HEK293 (cell line): ENCODE measurements around the gene MGAT1.
A peak's percentile ranks its signal among the peaks of the same experiment; 100 is the strongest.

Source experiments
- BCL11A ChIP-seq: fragments of 450-650 bp; formaldehyde crosslinking; IDR thresholded peaks from 2 replicates; pipeline ENCODE4 v1.5.1; 2016; ENCODE audit warnings: low read depth, missing biosample characterization, missing genetic modification characterization
- KLF7 ChIP-seq: fragments of 450-650 bp; formaldehyde crosslinking; IDR thresholded peaks from 2 replicates; pipeline ENCODE4 v1.5.1; 2016; ENCODE audit warnings: missing biosample characterization, missing genetic modification characterization, borderline replicate concordance
- SCRT2 ChIP-seq: fragments of 450-650 bp; formaldehyde crosslinking; IDR thresholded peaks from 2 replicates; pipeline ENCODE4 v1.5.1; 2016; ENCODE audit warnings: missing biosample characterization, missing genetic modification characterization
- ZBTB26 ChIP-seq: fragments of 450-650 bp; formaldehyde crosslinking; optimal IDR thresholded peaks from 2 replicates; pipeline ENCODE3; 2016; ENCODE audit warnings: missing biosample characterization, mild to moderate bottlenecking, missing genetic modification characterization
- ZEB2 ChIP-seq: fragments of 450-650 bp; formaldehyde crosslinking; IDR thresholded peaks from 2 replicates; pipeline ENCODE4 v1.5.1; 2016; ENCODE audit warnings: missing biosample characterization, missing genetic modification characterization
- ZFP37 ChIP-seq: fragments of 450-650 bp; formaldehyde crosslinking; IDR thresholded peaks from 2 replicates; pipeline ENCODE4 v1.5.1; 2016; ENCODE audit warnings: missing biosample characterization, missing genetic modification characterization
- ZNF121 ChIP-seq: fragments of 450-650 bp; formaldehyde crosslinking; IDR thresholded peaks from 2 replicates; pipeline ENCODE4 v1.5.1; 2016; ENCODE audit warnings: missing biosample characterization, missing genetic modification characterization
- ZNF24 ChIP-seq: fragments of 450-650 bp; formaldehyde crosslinking; IDR thresholded peaks from 2 replicates; pipeline ENCODE4 v1.5.1; 2016; ENCODE audit warnings: missing biosample characterization, missing genetic modification characterization
- ZNF610 ChIP-seq: fragments of 450-650 bp; formaldehyde crosslinking; IDR thresholded peaks from 2 replicates; pipeline ENCODE4 v1.5.1; 2016; ENCODE audit warnings: missing biosample characterization, missing genetic modification characterization, borderline replicate concordance
- ZSCAN5A ChIP-seq: fragments of 450-650 bp; formaldehyde crosslinking; IDR thresholded peaks from 2 replicates; pipeline ENCODE4 v1.5.1; 2016; ENCODE audit warnings: missing biosample characterization, missing genetic modification characterization
- TF ChIP-seq, protein P1 (sequence below): fragments of 450-650 bp; formaldehyde crosslinking; conservative IDR thresholded peaks from 2 replicates; pipeline ENCODE4 v1.5.1; 2016; ENCODE audit warnings: low read depth, missing biosample characterization, missing genetic modification characterization
- TF ChIP-seq, protein P2 (sequence below): fragments of 450-650 bp; formaldehyde crosslinking; IDR thresholded peaks from 2 replicates; pipeline ENCODE4 v1.5.1; 2016; ENCODE audit warnings: missing biosample characterization, missing genetic modification characterization
- TF ChIP-seq, protein P3 (sequence below): fragments of 450-650 bp; formaldehyde crosslinking; IDR thresholded peaks from 2 replicates; pipeline ENCODE4 v1.5.1; 2016; ENCODE audit warnings: missing biosample characterization, missing genetic modification characterization
- TF ChIP-seq, protein P4 (sequence below): fragments of 450-650 bp; formaldehyde crosslinking; IDR thresholded peaks from 2 replicates; pipeline ENCODE4 v1.5.1; 2016; ENCODE audit warnings: missing biosample characterization, missing genetic modification characterization
- TF ChIP-seq, protein P5 (sequence below): fragments of 450-650 bp; formaldehyde crosslinking; IDR thresholded peaks from 2 replicates; pipeline ENCODE4 v1.5.1; 2016; ENCODE audit warnings: missing biosample characterization, missing genetic modification characterization
- TF ChIP-seq, protein P6 (sequence below): fragments of 450-650 bp; formaldehyde crosslinking; IDR thresholded peaks from 2 replicates; pipeline ENCODE4 v1.5.1; 2016; ENCODE audit warnings: missing biosample characterization, missing genetic modification characterization
- TF ChIP-seq, protein P7 (sequence below): fragments of 450-650 bp; formaldehyde crosslinking; IDR thresholded peaks from 2 replicates; pipeline ENCODE4 v1.5.1; 2016; ENCODE audit warnings: missing biosample characterization, missing genetic modification characterization

MGAT1 gene

DNA sequence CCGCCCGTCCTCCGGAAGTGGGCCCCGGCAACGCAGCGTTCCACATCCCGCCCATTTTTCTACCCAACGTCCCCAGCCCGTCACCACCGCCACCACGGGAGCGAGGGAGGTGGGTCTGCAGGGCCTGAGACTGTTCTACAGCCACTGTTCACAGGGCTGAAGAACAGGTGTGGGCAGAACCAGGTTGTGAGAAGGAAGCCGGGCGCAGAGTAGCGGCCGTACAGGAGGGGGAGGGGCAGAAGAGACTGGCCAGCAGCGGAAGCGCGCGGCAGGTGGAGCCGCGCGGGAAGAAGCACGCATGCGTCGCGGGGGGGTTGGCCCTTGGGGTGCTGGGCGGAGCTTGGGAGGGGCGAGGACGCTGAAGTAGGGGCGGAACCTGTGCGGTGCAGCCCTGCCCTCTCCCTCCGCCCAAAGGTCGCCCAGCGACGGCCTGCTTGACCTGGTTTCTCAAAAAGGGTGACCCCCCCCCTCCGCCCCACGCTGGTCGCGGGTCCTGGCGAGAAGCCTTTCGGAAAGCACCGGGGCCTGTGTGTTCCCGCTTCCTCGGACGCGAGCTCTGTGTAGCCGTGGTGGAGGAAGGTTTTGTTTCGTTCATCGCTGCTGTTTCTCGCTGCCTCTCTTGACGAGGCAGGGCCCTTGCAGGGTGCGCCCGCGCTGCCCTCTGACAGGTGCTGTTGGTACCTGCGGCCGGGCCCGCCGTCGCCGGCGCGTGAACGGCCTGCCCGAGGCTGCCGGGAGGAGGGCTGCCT is 7.8 kb upstream of the MGAT1 start (continued):
- TF ChIP-seq, protein P1, sequence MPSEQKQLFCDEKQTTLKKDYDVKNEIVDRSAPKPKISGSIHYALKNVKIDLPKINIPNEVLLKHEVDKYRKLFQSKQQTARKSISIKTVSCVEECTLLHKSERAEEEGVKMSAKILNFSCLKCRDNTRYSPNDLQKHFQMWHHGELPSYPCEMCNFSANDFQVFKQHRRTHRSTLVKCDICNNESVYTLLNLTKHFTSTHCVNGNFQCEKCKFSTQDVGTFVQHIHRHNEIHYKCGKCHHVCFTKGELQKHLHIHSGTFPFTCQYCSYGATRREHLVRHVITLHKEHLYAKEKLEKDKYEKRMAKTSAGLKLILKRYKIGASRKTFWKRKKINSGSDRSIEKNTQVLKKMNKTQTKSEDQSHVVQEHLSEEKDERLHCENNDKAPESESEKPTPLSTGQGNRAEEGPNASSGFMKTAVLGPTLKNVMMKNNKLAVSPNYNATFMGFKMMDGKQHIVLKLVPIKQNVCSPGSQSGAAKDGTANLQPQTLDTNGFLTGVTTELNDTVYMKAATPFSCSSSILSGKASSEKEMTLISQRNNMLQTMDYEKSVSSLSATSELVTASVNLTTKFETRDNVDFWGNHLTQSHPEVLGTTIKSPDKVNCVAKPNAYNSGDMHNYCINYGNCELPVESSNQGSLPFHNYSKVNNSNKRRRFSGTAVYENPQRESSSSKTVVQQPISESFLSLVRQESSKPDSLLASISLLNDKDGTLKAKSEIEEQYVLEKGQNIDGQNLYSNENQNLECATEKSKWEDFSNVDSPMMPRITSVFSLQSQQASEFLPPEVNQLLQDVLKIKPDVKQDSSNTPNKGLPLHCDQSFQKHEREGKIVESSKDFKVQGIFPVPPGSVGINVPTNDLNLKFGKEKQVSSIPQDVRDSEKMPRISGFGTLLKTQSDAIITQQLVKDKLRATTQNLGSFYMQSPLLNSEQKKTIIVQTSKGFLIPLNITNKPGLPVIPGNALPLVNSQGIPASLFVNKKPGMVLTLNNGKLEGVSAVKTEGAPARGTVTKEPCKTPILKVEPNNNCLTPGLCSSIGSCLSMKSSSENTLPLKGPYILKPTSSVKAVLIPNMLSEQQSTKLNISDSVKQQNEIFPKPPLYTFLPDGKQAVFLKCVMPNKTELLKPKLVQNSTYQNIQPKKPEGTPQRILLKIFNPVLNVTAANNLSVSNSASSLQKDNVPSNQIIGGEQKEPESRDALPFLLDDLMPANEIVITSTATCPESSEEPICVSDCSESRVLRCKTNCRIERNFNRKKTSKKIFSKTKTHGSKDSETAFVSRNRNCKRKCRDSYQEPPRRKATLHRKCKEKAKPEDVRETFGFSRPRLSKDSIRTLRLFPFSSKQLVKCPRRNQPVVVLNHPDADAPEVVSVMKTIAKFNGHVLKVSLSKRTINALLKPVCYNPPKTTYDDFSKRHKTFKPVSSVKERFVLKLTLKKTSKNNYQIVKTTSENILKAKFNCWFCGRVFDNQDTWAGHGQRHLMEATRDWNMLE (tag by site-specific recombination): peak; percentile 76
- TF ChIP-seq ZBTB26 (tag by site-specific recombination): peak; percentile 93
- peak; percentile 92 for TF ChIP-seq SCRT2 (tag by site-specific recombination)
- TF ChIP-seq, protein P2, sequence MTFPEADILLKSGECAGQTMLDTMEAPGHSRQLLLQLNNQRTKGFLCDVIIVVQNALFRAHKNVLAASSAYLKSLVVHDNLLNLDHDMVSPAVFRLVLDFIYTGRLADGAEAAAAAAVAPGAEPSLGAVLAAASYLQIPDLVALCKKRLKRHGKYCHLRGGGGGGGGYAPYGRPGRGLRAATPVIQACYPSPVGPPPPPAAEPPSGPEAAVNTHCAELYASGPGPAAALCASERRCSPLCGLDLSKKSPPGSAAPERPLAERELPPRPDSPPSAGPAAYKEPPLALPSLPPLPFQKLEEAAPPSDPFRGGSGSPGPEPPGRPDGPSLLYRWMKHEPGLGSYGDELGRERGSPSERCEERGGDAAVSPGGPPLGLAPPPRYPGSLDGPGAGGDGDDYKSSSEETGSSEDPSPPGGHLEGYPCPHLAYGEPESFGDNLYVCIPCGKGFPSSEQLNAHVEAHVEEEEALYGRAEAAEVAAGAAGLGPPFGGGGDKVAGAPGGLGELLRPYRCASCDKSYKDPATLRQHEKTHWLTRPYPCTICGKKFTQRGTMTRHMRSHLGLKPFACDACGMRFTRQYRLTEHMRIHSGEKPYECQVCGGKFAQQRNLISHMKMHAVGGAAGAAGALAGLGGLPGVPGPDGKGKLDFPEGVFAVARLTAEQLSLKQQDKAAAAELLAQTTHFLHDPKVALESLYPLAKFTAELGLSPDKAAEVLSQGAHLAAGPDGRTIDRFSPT (tag by site-specific recombination): peak; percentile 79
- peak; percentile 52; the same call in 1 of the 2 replicates for TF ChIP-seq ZFP37
- TF ChIP-seq ZNF121: no peak
- TF ChIP-seq, protein P3, sequence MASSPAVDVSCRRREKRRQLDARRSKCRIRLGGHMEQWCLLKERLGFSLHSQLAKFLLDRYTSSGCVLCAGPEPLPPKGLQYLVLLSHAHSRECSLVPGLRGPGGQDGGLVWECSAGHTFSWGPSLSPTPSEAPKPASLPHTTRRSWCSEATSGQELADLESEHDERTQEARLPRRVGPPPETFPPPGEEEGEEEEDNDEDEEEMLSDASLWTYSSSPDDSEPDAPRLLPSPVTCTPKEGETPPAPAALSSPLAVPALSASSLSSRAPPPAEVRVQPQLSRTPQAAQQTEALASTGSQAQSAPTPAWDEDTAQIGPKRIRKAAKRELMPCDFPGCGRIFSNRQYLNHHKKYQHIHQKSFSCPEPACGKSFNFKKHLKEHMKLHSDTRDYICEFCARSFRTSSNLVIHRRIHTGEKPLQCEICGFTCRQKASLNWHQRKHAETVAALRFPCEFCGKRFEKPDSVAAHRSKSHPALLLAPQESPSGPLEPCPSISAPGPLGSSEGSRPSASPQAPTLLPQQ (tag by site-specific recombination): peak; percentile 99
- TF ChIP-seq, protein P4, sequence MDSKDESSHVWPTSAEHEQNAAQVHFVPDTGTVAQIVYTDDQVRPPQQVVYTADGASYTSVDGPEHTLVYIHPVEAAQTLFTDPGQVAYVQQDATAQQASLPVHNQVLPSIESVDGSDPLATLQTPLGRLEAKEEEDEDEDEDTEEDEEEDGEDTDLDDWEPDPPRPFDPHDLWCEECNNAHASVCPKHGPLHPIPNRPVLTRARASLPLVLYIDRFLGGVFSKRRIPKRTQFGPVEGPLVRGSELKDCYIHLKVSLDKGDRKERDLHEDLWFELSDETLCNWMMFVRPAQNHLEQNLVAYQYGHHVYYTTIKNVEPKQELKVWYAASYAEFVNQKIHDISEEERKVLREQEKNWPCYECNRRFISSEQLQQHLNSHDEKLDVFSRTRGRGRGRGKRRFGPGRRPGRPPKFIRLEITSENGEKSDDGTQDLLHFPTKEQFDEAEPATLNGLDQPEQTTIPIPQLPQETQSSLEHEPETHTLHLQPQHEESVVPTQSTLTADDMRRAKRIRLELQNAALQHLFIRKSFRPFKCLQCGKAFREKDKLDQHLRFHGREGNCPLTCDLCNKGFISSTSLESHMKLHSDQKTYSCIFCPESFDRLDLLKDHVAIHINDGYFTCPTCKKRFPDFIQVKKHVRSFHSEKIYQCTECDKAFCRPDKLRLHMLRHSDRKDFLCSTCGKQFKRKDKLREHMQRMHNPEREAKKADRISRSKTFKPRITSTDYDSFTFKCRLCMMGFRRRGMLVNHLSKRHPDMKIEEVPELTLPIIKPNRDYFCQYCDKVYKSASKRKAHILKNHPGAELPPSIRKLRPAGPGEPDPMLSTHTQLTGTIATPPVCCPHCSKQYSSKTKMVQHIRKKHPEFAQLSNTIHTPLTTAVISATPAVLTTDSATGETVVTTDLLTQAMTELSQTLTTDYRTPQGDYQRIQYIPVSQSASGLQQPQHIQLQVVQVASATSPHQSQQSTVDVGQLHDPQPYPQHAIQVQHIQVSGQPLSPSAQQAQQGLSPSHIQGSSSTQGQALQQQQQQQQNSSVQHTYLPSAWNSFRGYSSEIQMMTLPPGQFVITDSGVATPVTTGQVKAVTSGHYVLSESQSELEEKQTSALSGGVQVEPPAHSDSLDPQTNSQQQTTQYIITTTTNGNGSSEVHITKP: peak; percentile 94
- TF ChIP-seq, protein P5, sequence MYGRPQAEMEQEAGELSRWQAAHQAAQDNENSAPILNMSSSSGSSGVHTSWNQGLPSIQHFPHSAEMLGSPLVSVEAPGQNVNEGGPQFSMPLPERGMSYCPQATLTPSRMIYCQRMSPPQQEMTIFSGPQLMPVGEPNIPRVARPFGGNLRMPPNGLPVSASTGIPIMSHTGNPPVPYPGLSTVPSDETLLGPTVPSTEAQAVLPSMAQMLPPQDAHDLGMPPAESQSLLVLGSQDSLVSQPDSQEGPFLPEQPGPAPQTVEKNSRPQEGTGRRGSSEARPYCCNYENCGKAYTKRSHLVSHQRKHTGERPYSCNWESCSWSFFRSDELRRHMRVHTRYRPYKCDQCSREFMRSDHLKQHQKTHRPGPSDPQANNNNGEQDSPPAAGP (tag by site-specific recombination): peak; percentile 65
- 0 out of 2 replicates have a peak, but pooled peaks have one; percentile 65 for TF ChIP-seq KLF7 (tag by site-specific recombination)
- TF ChIP-seq, protein P6, sequence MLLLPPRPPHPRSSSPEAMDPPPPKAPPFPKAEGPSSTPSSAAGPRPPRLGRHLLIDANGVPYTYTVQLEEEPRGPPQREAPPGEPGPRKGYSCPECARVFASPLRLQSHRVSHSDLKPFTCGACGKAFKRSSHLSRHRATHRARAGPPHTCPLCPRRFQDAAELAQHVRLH (tag by site-specific recombination): peak; percentile 97
- TF ChIP-seq ZNF610 (tag by site-specific recombination): peak; percentile 65; the same call in 1 of the 2 replicates
- peak; percentile 81 for TF ChIP-seq ZEB2 (tag by site-specific recombination)
- TF ChIP-seq BCL11A: peak; percentile 88
- TF ChIP-seq, protein P7, sequence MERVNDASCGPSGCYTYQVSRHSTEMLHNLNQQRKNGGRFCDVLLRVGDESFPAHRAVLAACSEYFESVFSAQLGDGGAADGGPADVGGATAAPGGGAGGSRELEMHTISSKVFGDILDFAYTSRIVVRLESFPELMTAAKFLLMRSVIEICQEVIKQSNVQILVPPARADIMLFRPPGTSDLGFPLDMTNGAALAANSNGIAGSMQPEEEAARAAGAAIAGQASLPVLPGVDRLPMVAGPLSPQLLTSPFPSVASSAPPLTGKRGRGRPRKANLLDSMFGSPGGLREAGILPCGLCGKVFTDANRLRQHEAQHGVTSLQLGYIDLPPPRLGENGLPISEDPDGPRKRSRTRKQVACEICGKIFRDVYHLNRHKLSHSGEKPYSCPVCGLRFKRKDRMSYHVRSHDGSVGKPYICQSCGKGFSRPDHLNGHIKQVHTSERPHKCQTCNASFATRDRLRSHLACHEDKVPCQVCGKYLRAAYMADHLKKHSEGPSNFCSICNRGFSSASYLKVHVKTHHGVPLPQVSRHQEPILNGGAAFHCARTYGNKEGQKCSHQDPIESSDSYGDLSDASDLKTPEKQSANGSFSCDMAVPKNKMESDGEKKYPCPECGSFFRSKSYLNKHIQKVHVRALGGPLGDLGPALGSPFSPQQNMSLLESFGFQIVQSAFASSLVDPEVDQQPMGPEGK (tag by site-specific recombination): peak; percentile 95
- 0 out of 2 replicates have a peak, but pooled peaks have one; percentile 11 for TF ChIP-seq ZSCAN5A (tag by site-specific recombination)
- TF ChIP-seq ZNF24 (tag by site-specific recombination): peak; percentile 30; the same call in 1 of the 2 replicates
